Natural killer cell (primary cell): Measurements from ENCODE around the gene ADGRB3. TPM values are rescaled to one million over a fixed set of nuclear protein-coding genes. Genes with fewer than 3 reads are reported as not detected.

Experiments used
- ATAC-seq, 3 donors: fragments of 150-1000 bp in 2 of 3; fragments of 200-7000 bp in 1 of 3; cut with Tn5 transposase; 1 replicate in 1 of 3; 2 replicates in 2 of 3; pipeline ENCODE4 v1.10.0; 2021; ENCODE audit warnings: mild to moderate bottlenecking in 2 of 3, moderate library complexity in 2 of 3
- DNase-seq, 2 donors: peaks; one replicate each; pipeline versions ENCODE4 v3.0.0 to v3.0.0-alpha.2; 2013 to 2021; ENCODE audit warnings: mixed read lengths in 1 of 2
- H3K27ac ChIP-seq: one replicate; pipeline ENCODE4 v1.5.1; 2013; ENCODE audit warnings: mild to moderate bottlenecking, low read length
- H3K27me3 ChIP-seq: one replicate; pipeline ENCODE4 v1.6.1; 2013; ENCODE audit warnings: low read length; ENCODE audit not compliant: control insufficient read depth, insufficient read depth
- H3K36me3 ChIP-seq: one replicate; pipeline ENCODE4 v1.6.1; 2013; ENCODE audit warnings: low read length; ENCODE audit not compliant: control insufficient read depth, insufficient read depth
- H3K4me1 ChIP-seq: one replicate; pipeline ENCODE4 v1.6.1; 2013; ENCODE audit warnings: low read length; ENCODE audit not compliant: control insufficient read depth, insufficient read depth
- H3K4me3 ChIP-seq: one replicate; pipeline ENCODE4 v1.5.1; 2013; ENCODE audit warnings: low read length
- H3K9me3 ChIP-seq: one replicate; pipeline ENCODE4 v1.6.1; 2013; ENCODE audit warnings: low read length; ENCODE audit not compliant: control insufficient read depth, insufficient read depth
- H3K27ac Mint-ChIP-seq, 2 donors: one replicate each; pipeline ENCODE4 v1.8.0; 2022; ENCODE audit warnings: mild to moderate bottlenecking in 2 of 2, mixed read lengths in 2 of 2, moderate library complexity in 1 of 2
- H3K27me3 Mint-ChIP-seq, 2 donors: one replicate each; pipeline ENCODE4 v1.8.0; 2022; ENCODE audit warnings: low read depth in 2 of 2, mixed read lengths in 2 of 2
- H3K36me3 Mint-ChIP-seq: one replicate; pipeline ENCODE4 v1.8.0; 2022; ENCODE audit warnings: mixed read lengths
- H3K4me1 Mint-ChIP-seq, 2 donors: one replicate each; pipeline ENCODE4 v1.8.0; 2022; ENCODE audit warnings: mixed read lengths in 2 of 2
- H3K4me3 Mint-ChIP-seq: one replicate; pipeline ENCODE4 v1.8.0; 2022; ENCODE audit warnings: mild to moderate bottlenecking, moderate library complexity, mixed read lengths
- H3K9me3 Mint-ChIP-seq, 2 donors: one replicate each; pipeline ENCODE4 v1.8.0; 2022; ENCODE audit warnings: mixed read lengths in 2 of 2
- WGBS: methylation state at CpG from one replicate; pipeline ENCODE4 v1.1.7; 2013; ENCODE audit warnings: missing lambda C conversion rate; ENCODE audit not compliant: insufficient coverage; 5-methylcytosine and 5-hydroxymethylcytosine counted together
- intact Hi-C: fragments of 100-400 bp; cut with micrococcal nuclease; formaldehyde crosslinking; loops from one replicate; pipeline ENCODE4 v1.14.2; 2022
- total RNA-seq, 4 donors: library from RNA; stranded (reverse); fragments of 120-200 nt in 1 of 4; gene quantifications; one replicate each; pipeline versions ENCODE4 v1.2.3 to v1.2.4, GENCODE V29; 2013 to 2022
- TF ChIP-seq, protein P1 (sequence below): fragments of 200-600 bp; IDR thresholded peaks from one replicate; pipeline ENCODE4 v1.8.0; 2022; ENCODE audit warnings: antibody characterized with exemption

ADGRB3 gene
- total RNA-seq, 3 donors from 2014 or later (not counting 1 experiment from before 2014, with no cell fraction given) = not detected

DNA sequence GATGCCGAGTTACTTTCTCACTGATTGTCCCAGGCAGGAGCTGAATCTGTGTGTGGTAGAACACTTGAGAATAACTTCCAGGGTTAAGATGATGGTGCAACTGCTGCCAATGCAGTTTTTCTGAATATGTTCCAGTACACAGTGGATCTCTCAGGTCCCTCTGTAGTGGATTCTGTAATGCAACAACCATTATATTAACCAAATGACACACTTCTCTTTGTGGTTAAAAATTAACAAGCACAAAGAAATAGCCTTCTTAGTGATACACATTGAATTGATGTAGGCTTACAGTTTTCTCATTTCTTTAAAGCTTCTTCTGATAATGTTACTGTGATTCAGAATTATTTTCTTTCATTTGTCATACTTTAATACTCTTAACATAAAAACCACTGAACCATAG lies 383.8 kb downstream of the ADGRB3 start:
- Histone ChIP-seq H3K27ac (no peak overlapping the region), H3K36me3 (no peaks in the 10 kb centered on the region), H3K27me3 (no peaks in the 10 kb centered on the region), H3K4me1 (no peaks in the 10 kb centered on the region), H3K9me3 (no peaks in the 10 kb centered on the region), H3K4me3 (no peak overlapping the region)
- TF ChIP-seq, protein P1, sequence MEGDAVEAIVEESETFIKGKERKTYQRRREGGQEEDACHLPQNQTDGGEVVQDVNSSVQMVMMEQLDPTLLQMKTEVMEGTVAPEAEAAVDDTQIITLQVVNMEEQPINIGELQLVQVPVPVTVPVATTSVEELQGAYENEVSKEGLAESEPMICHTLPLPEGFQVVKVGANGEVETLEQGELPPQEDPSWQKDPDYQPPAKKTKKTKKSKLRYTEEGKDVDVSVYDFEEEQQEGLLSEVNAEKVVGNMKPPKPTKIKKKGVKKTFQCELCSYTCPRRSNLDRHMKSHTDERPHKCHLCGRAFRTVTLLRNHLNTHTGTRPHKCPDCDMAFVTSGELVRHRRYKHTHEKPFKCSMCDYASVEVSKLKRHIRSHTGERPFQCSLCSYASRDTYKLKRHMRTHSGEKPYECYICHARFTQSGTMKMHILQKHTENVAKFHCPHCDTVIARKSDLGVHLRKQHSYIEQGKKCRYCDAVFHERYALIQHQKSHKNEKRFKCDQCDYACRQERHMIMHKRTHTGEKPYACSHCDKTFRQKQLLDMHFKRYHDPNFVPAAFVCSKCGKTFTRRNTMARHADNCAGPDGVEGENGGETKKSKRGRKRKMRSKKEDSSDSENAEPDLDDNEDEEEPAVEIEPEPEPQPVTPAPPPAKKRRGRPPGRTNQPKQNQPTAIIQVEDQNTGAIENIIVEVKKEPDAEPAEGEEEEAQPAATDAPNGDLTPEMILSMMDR = no peak
- Mint-ChIP-seq H3K4me3 (no peak overlapping the region), H3K36me3 (no peaks in the 10 kb centered on the region), H3K27me3 (no peaks in the 10 kb centered on the region), H3K9me3 (peaks cover 3 to 7% of the 10 kb centered on the region in 2 donors), H3K4me1 (no peaks in the 10 kb centered on the region), H3K27ac (no peak overlapping the region)
- ATAC-seq (no peak), DNase-seq (no peak)
- intact Hi-C loops = no loop called here
- 83% methylated on average over 1 of the region's 1 CpG for WGBS

DNA sequence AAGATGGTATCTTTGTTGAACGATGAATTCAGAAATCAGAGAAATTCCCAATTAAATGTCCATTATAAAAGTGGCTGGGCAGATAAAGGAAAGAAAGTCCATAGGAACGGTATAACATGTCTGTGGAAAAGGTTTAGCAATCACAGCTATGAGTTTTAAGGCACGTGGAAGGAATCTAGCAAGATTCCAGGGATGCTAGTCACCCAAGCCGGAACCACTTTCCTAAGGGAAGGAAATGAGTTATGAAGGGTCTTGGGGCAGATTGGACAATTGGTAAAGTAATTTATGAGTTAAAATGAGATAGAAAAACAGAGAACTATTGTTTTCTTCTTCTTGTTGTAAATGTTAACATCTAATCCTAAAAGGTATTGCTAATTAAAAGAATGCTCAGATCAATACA lies 384.8 kb downstream of the ADGRB3 start:
- no peaks in the 10 kb centered on the region for H3K36me3 Mint-ChIP-seq
- Histone ChIP-seq H3K9me3 (no peaks in the 10 kb centered on the region), H3K4me3 (no peak overlapping the region), H3K27me3 (no peaks in the 10 kb centered on the region), H3K36me3 (no peaks in the 10 kb centered on the region), H3K4me1 (no peaks in the 10 kb centered on the region), H3K27ac (no peak overlapping the region)
- TF ChIP-seq, protein P1 = no peak
- H3K4me1 Mint-ChIP-seq = no peaks in the 10 kb centered on the region
- DNase-seq = no peak
- WGBS = 88% methylated on average over 4 of the region's 4 CpGs
- no peak overlapping the region for H3K4me3 Mint-ChIP-seq
- intact Hi-C loops = no loop called here
- no peak overlapping the region for H3K27ac Mint-ChIP-seq
- no peaks in the 10 kb centered on the region for H3K27me3 Mint-ChIP-seq
- H3K9me3 Mint-ChIP-seq = peaks cover 3 to 7% of the 10 kb centered on the region in 2 donors
- ATAC-seq = no peak

DNA sequence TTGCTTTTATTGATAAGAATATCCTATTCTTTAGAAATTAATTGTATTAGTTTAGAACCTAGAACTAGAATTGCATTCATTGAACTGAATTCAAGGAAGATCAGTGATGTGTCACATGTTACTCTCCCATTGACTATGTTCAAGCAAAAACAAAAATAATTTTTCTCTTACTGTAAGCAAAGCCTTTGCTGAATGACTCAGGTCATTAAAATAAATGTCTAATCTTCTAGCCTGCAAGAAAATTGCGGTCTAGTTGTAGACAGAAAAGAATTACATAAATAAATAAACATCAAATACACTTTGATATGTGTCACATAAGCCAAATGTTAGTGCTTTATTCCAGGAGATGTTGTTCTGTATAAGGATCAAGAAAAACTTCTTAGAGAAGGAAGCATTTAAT lies 387.9 kb downstream of the ADGRB3 start:
- TF ChIP-seq, protein P1 = no peak
- Histone ChIP-seq H3K27ac (no peak overlapping the region), H3K9me3 (no peaks in the 10 kb centered on the region), H3K4me1 (no peaks in the 10 kb centered on the region), H3K4me3 (no peak overlapping the region), H3K36me3 (no peaks in the 10 kb centered on the region), H3K27me3 (no peaks in the 10 kb centered on the region)
- no peaks in the 10 kb centered on the region for H3K27me3 Mint-ChIP-seq
- no CpG with 5 or more reads among the region's 1 CpG for WGBS
- no peak overlapping the region for H3K27ac Mint-ChIP-seq
- H3K36me3 Mint-ChIP-seq = no peaks in the 10 kb centered on the region
- H3K4me3 Mint-ChIP-seq = no peak overlapping the region
- H3K9me3 Mint-ChIP-seq = peaks cover 7 to 16% of the 10 kb centered on the region in 2 donors
- H3K4me1 Mint-ChIP-seq = no peaks in the 10 kb centered on the region
- DNase-seq = no peak
- ATAC-seq = no peak
- intact Hi-C loops = no loop called here

DNA sequence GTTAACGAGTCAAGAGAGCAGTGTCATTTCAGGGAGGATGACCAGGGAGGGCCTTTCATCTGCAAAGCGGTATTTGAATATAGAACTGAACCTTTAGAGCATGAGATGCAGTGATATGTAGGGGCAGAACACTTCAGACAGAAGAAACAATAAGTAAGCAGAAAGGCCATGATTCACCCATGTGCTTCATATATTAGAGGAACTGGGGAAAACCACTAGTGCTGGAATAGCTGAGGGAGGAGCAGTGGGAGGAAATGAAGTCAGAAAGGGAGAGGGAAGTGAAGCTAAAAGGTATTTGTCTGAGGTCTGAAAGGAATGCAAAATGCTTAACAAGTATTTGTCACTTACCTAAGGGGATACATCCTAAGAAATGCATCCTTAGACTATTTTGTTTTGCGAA lies 391.2 kb downstream of the ADGRB3 start:
- WGBS = 84% methylated on average over 3 of the region's 3 CpGs
- H3K27ac ChIP-seq = no peak overlapping the region
- Mint-ChIP-seq H3K27ac (no peak overlapping the region), H3K9me3 (peaks cover 15 to 19% of the 10 kb centered on the region in 2 donors), H3K4me1 (no peaks in the 10 kb centered on the region), H3K4me3 (no peak overlapping the region), H3K36me3 (no peaks in the 10 kb centered on the region), H3K27me3 (no peaks in the 10 kb centered on the region)
- TF ChIP-seq, protein P1 = no peak
- H3K4me3 ChIP-seq = no peak overlapping the region
- H3K27me3 ChIP-seq = no peaks in the 10 kb centered on the region
- H3K4me1 ChIP-seq = no peaks in the 10 kb centered on the region
- no peaks in the 10 kb centered on the region for H3K36me3 ChIP-seq
- DNase-seq = no peak
- intact Hi-C loops = no loop called here
- no peaks in the 10 kb centered on the region for H3K9me3 ChIP-seq
- ATAC-seq = no peak
